Naive thymus-derived CD4-positive, alpha-beta T cell (primary cell): ENCODE results near the gene CSHL1. TPM values are rescaled to one million over a fixed set of nuclear protein-coding genes. Genes with fewer than 3 reads are reported as not detected.
"Not testable (repeated sequence)": the region's sequence is repeated elsewhere in the genome, so short reads cannot be mapped to it uniquely, and the experiment has no call there.

ENCODE experiments used
- ATAC-seq: fragments of 150-1000 bp; cut with Tn5 transposase; 2 replicates; pipeline ENCODE4 v1.10.0; 2021; ENCODE audit warnings: mild to moderate bottlenecking, moderate library complexity
- CTCF ChIA-PET: fragments of 350-600 bp; sonication (Branson Sonifier 250); formaldehyde crosslinking; loops from one replicate; lab custom pipeline; 2021; ENCODE audit warnings: antibody characterized with exemption; lab: Charles Lee
- POLR2A ChIA-PET: fragments of 350-600 bp; sonication (Branson Sonifier 250); formaldehyde crosslinking; loops from one replicate; lab custom pipeline; 2021; ENCODE audit warnings: antibody characterized with exemption, inconsistent platforms; lab: Charles Lee
- DNase-seq, 9 donors: peaks; one replicate each; pipeline versions ENCODE4 v3.0.0 to v3.0.0-alpha.2; 2020 to 2022; ENCODE audit warnings: mixed read lengths in 1 of 9
- H3K27ac ChIP-seq: one replicate; pipeline ENCODE4 v1.7.0; 2013; ENCODE audit warnings: mild to moderate bottlenecking, low read depth, low read length, moderate library complexity
- H3K27me3 ChIP-seq, 2 donors: one replicate each; pipeline ENCODE4 v1.7.0; 2013; ENCODE audit warnings: low read length in 2 of 2, mild to moderate bottlenecking in 2 of 2, moderate library complexity in 2 of 2; ENCODE audit not compliant: control insufficient read depth in 2 of 2, insufficient read depth in 2 of 2
- H3K36me3 ChIP-seq, 3 experiments: 1 replicate in 2 of 3; 2 replicates in 1 of 3; pipeline ENCODE4 v1.7.0; 2013; ENCODE audit warnings: low read length in 3 of 3, mild to moderate bottlenecking in 3 of 3, moderate library complexity in 1 of 3; ENCODE audit not compliant: insufficient read depth in 3 of 3, control insufficient read depth in 2 of 3
- H3K4me1 ChIP-seq, 2 donors: one replicate each; pipeline ENCODE4 v1.7.0; 2013; ENCODE audit warnings: low read length in 2 of 2, mild to moderate bottlenecking in 2 of 2, moderate library complexity in 1 of 2; ENCODE audit not compliant: control insufficient read depth in 2 of 2, insufficient read depth in 2 of 2
- H3K4me3 ChIP-seq: 2 replicates; pipeline ENCODE4 v1.7.0; 2013; ENCODE audit warnings: mild to moderate bottlenecking, low read length
- H3K9me3 ChIP-seq, 3 experiments: 1 replicate in 2 of 3; 2 replicates in 1 of 3; pipeline ENCODE4 v1.7.0; 2013; ENCODE audit warnings: low read length in 3 of 3; ENCODE audit not compliant: control insufficient read depth in 2 of 3
- H3K27ac Mint-ChIP-seq, 9 donors: one replicate each; pipeline ENCODE4 v1.8.0; 2020 to 2022; ENCODE audit warnings: mixed read lengths in 9 of 9, mild to moderate bottlenecking in 8 of 9, moderate library complexity in 5 of 9, inconsistent platforms in 2 of 9
- H3K27me3 Mint-ChIP-seq, 5 donors: one replicate each; pipeline ENCODE4 v1.8.0; 2021 to 2022; ENCODE audit warnings: mixed read lengths in 5 of 5, mild to moderate bottlenecking in 1 of 5
- H3K36me3 Mint-ChIP-seq, 5 donors: one replicate each; pipeline ENCODE4 v1.8.0; 2020 to 2022; ENCODE audit warnings: mixed read lengths in 5 of 5, mild to moderate bottlenecking in 3 of 5, inconsistent platforms in 1 of 5
- H3K4me1 Mint-ChIP-seq, 7 donors: one replicate each; pipeline ENCODE4 v1.8.0; 2020 to 2022; ENCODE audit warnings: mixed read lengths in 7 of 7, mild to moderate bottlenecking in 3 of 7, inconsistent platforms in 1 of 7
- H3K4me3 Mint-ChIP-seq, 10 donors: one replicate each; pipeline ENCODE4 v1.8.0; 2020 to 2022; ENCODE audit warnings: mild to moderate bottlenecking in 10 of 10, mixed read lengths in 10 of 10, moderate library complexity in 6 of 10, inconsistent platforms in 2 of 10
- H3K9me3 Mint-ChIP-seq, 11 donors: one replicate each; pipeline ENCODE4 v1.8.0; 2020 to 2022; ENCODE audit warnings: mixed read lengths in 11 of 11, mild to moderate bottlenecking in 4 of 11, inconsistent platforms in 1 of 11, moderate library complexity in 1 of 11
- intact Hi-C, 2 donors: fragments of 100-400 bp; cut with micrococcal nuclease; formaldehyde crosslinking; loops; one replicate each; pipeline ENCODE4 v1.15.1; 2023
- polyA plus RNA-seq, 2 donors: library from polyadenylated mRNA; unstranded; fragments of 300-500 nt; fragmentation: Illumina TruSeq; gene quantifications; one replicate each; pipeline ENCODE4 v1.2.3, GENCODE V29; 2021
- total RNA-seq, 6 experiments: library from RNA in 5 of 6; stranded (reverse) in 5 of 6; gene quantifications; 1 replicate in 5 of 6; 2 replicates in 1 of 6; pipeline ENCODE4 v1.2.3 and lab custom pipeline; 2021 to 2026

Gene CSHL1
- total and polyA plus RNA-seq, 7 experiments from 2014 or later = not detected

DNA sequence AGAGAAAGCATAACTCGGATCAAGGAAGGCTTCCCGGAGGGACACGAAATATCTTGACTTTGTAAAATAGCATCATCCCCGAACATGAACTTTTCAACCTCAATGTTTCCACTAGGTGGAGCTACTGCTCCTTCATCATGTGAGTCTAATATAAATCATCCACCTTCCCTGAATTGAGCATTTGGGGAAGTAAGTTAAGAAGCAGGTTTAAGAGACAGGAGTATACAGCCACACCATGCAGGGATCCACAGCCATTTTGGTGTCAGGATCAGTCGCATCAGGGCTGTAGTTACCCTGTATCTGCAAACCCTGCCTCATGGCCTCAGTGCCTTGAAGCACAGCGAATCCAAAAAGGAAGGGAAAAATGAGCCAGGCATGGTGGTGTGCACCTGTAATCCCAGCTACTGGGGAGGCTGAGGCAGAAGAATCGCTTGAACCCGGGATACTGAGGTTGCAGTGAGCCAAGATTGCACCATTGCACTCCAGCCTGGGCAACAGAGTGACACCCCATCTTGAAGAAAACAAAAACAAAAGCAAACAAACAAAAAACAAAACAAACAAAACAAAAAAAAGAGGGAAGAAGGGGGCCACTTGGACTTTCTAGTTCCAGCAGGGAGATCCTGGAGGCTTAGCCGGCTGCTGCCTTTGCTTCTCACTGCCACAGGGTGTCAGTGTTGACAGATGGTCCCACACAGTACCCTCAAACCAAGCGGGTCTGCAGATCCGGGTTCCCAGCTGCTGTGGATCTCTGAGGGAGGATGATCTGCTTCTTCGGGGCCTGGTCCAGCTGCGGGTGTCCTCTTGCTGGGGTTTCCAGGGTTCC, 21.8 kb downstream of the CSHL1 start:
- DNase-seq = peak in 5 of 9 donors; percentile 23 to 36 (median 31)
- intact Hi-C loops, H3K36me3 ChIP-seq, H3K27ac ChIP-seq, H3K4me1 Mint-ChIP-seq, H3K27me3 ChIP-seq, H3K4me3 Mint-ChIP-seq, H3K9me3 Mint-ChIP-seq, H3K4me1 ChIP-seq, H3K4me3 ChIP-seq, POLR2A ChIA-PET, H3K36me3 Mint-ChIP-seq, H3K9me3 ChIP-seq: not testable (repeated sequence)
- peak; percentile 87 for ATAC-seq
- CTCF ChIA-PET = interaction anchor here (1.0 to 1.2 kb wide), 3 partner anchors 14 to 381 kb away, joined by 3 to 5 read pairs (median 4); no protein-coding TSS in a partner anchor
- Mint-ChIP-seq H3K27me3 (peaks cover 0 to 44% (median 4%) of the 10 kb centered on the region in 5 donors), H3K27ac (peak overlapping the region in 1 of 9 donors; percentile 47)

DNA sequence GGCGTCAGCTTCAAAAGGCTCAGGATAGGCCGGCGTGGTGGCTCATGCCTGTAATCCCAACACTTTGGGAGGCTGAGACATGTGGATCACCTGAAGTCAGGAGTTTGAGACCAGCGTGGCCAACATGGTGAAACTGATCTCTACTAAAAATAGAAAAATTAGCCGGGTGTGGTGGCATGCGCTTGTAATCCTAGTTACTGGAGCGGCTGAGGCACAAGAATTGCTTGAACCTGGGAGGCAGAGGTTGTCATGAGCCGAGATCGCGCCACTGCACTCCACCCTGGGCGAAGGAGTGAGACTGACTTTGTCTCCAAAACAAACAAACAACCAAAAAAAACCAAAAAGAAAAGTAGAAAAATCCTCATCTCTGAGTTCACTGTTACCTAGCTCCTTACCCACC, 25.9 kb downstream of the CSHL1 start:
- H3K36me3 Mint-ChIP-seq, H3K27ac Mint-ChIP-seq, H3K9me3 Mint-ChIP-seq, H3K4me1 ChIP-seq, H3K27ac ChIP-seq, ATAC-seq, H3K27me3 ChIP-seq, intact Hi-C loops, CTCF ChIA-PET, POLR2A ChIA-PET, H3K4me1 Mint-ChIP-seq, H3K36me3 ChIP-seq, H3K9me3 ChIP-seq, DNase-seq, H3K4me3 ChIP-seq, H3K4me3 Mint-ChIP-seq: not testable (repeated sequence)
- H3K27me3 Mint-ChIP-seq = peaks cover 0 to 18% (median 4%) of the 10 kb centered on the region in 5 donors

DNA sequence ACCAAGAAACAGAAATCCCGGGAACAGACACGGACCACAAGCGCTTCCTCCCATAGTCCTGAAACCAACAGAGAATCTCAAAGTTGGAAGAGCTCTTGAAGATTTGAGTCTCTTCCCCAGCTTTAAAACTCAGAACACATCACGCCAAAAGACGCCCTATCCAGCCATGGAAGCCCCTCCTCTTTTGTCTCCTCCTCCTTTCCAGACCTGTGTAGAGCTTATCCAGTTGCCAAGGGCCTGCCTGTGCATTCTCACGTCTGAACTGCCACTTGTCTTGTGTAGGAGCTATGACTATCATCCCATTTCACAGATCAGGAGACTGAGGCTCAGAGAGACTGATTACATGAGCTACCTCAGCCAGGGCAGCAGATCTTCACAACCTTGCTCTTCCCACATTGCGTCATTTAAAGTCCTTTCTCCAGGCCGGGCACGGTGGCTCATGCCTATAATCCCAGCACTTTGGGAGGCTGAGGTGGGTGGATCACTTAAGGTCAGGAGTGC, 28.4 kb downstream of the CSHL1 start:
- H3K27ac Mint-ChIP-seq, H3K36me3 ChIP-seq, H3K27me3 ChIP-seq, H3K4me1 ChIP-seq, H3K9me3 ChIP-seq, ATAC-seq, H3K27me3 Mint-ChIP-seq, H3K4me1 Mint-ChIP-seq, DNase-seq, H3K27ac ChIP-seq, H3K9me3 Mint-ChIP-seq, intact Hi-C loops, H3K4me3 Mint-ChIP-seq, H3K4me3 ChIP-seq, H3K36me3 Mint-ChIP-seq: not testable (repeated sequence)
- CTCF ChIA-PET = interaction anchor here (0.6 to 1.9 kb wide), 3 partner anchors 17 to 1143 kb away, joined by 3 to 5 read pairs (median 3); no protein-coding TSS in a partner anchor
- POLR2A ChIA-PET = interaction anchor here (0.8 kb wide), 1 partner anchor 180 kb away, joined by 3 read pairs; no protein-coding TSS in a partner anchor

DNA sequence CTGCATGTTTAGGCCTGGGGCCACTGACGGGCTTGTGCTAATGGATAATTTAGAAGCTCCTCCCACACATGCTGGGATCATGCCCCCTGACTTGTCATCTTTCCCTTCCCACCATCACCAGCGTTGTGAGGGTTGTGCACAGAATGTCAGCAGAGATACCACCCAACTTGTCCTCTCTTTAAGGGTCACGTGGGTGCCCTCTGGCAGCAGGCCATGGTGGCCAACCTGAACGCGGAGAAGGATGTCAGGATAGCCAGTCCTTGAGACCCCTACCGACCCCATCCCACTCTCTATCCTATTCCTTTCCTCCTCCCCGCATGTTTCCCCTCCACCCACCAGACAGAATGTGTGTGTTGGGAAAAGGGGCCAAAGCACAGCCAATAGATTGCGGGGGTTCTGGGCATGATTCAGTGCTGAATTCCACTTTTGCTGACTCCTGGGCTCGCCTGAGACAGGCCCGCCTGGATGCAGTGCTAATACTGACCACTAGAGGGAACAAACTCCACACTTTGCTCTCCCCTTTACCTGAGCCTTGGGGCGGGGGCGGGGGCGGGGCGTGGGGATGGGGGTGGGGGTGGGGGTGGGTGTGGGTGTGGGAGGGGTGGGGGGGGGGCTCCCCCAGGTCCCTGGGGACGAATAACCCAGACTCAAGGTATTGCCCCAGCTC, 29.0 kb downstream of the CSHL1 start, which contains the start of gene GH2:
GH2 (minus strand) TSS at position 10 of the 667 bp plus-strand sequence. CDS start 143 bp downstream, outside the sequence.
- Mint-ChIP-seq H3K27me3 (peaks cover 0 to 3% (median 0%) of the 10 kb centered on the region in 5 donors), H3K36me3 (no peaks in the 10 kb centered on the region), H3K4me1 (peaks cover 0 to 2% (median 0%) of the 10 kb centered on the region in 7 donors), H3K27ac (no peak within 1 kb of the TSS), H3K9me3 (no peaks in the 10 kb centered on the region), H3K4me3 (no peak within 1 kb of the TSS)
- ChIA-PET CTCF (interaction anchor here (0.9 to 1.9 kb wide), 2 partner anchors 15 to 16 kb away, joined by 3 to 5 read pairs; no protein-coding TSS in a partner anchor), POLR2A (no interaction called here)
- ATAC-seq (peak; percentile 94), DNase-seq (peak in 8 of 9 donors; percentile 32 to 69 (median 52))
- no peak within 1 kb of the TSS for H3K4me3 ChIP-seq
- no peaks in the 10 kb centered on the region for H3K27me3 ChIP-seq
- H3K27ac ChIP-seq = no peak within 1 kb of the TSS
- H3K9me3 ChIP-seq = no peaks in the 10 kb centered on the region
- no peaks in the 10 kb centered on the region for H3K4me1 ChIP-seq
- intact Hi-C loops = no loop called here
- no peaks in the 10 kb centered on the region for H3K36me3 ChIP-seq

DNA sequence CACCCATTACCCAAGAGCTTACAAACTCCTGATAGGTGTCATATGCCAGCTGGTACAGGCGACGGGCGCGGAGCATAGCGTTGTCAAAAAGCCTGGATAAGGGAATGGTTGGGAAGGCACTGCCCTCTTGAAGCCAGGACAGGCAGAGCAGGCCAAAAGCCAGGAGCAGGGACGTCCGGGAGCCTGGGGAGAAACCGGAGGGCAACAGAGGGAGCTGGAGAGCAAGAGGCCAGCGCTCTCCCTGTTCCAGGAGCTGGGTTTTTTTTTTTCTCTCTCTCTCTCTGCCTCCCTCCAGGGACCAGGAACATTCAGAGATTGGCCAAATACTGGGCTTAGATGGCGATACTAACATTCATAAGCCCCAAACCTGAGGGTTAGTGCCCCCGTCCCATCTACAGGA, 29.7 kb downstream of the CSHL1 start:
- H3K27ac ChIP-seq, H3K36me3 ChIP-seq, H3K27me3 ChIP-seq, DNase-seq, H3K4me3 Mint-ChIP-seq, POLR2A ChIA-PET, H3K4me1 ChIP-seq, H3K4me3 ChIP-seq, H3K27me3 Mint-ChIP-seq, ATAC-seq, intact Hi-C loops, H3K9me3 Mint-ChIP-seq, H3K9me3 ChIP-seq, H3K36me3 Mint-ChIP-seq, H3K4me1 Mint-ChIP-seq, H3K27ac Mint-ChIP-seq: not testable (repeated sequence)
- CTCF ChIA-PET = interaction anchor here (0.7 to 1.1 kb wide), 3 partner anchors 14 to 681 kb away, joined by 3 to 4 read pairs (median 3); no protein-coding TSS in a partner anchor

DNA sequence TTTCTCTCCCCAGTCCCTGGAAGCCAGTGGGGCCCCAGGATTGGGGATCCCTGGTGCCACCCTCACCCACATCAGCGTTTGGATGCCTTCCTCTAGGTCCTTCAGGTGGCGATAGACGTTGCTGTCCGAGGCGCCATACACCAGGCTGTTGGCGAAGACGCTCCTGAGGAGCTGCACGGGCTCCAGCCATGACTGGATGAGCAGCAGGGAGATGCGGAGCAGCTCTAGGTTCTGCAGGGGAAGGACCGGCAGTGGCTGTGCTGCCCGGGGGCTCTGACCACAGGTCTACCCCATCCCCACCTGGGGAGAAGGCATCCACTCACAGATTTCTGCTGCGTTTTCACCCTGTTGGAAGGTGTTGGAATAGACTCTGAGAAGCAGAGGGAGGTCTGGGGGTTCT, 30.4 kb downstream of the CSHL1 start:
- H3K27me3 Mint-ChIP-seq = peaks cover 0 to 3% (median 0%) of the 10 kb centered on the region in 5 donors
- H3K4me3 ChIP-seq = no peak overlapping the region
- no peaks in the 10 kb centered on the region for H3K36me3 ChIP-seq
- ATAC-seq = no peak
- H3K9me3 Mint-ChIP-seq = no peaks in the 10 kb centered on the region
- POLR2A ChIA-PET = no interaction called here
- H3K27ac ChIP-seq = no peak overlapping the region
- H3K4me1 Mint-ChIP-seq = peaks cover 0 to 2% (median 0%) of the 10 kb centered on the region in 7 donors
- H3K27me3 ChIP-seq = no peaks in the 10 kb centered on the region
- CTCF ChIA-PET = interaction anchor here (0.9 to 1.1 kb wide), 2 partner anchors 13 to 15 kb away, joined by 3 to 4 read pairs; no protein-coding TSS in a partner anchor
- H3K27ac Mint-ChIP-seq = no peak overlapping the region
- H3K4me1 ChIP-seq = no peaks in the 10 kb centered on the region
- H3K9me3 ChIP-seq = no peaks in the 10 kb centered on the region
- no peaks in the 10 kb centered on the region for H3K36me3 Mint-ChIP-seq
- DNase-seq = no peak
- intact Hi-C loops = no loop called here
- H3K4me3 Mint-ChIP-seq = no peak overlapping the region
